Activated CD4-positive, CD25-positive, alpha-beta regulatory T cell treated with anti-CD3 and anti-CD28 coated beads, Interleukin-2, amount 50 U/mL, for 24 hours (primary cell): Measurements from ENCODE around the gene GOLGA8B.
"Not testable (repeated sequence)": the region's sequence is repeated elsewhere in the genome, so short reads cannot be mapped to it uniquely, and the experiment has no call there.

Experiments
- ATAC-seq, 2 donors: fragments of 150-1000 bp; cut with Tn5 transposase; one replicate each; pipeline ENCODE4 v1.10.0; 2021; ENCODE audit warnings: mild to moderate bottlenecking in 1 of 2, moderate library complexity in 1 of 2

The GOLGA8B gene

DNA sequence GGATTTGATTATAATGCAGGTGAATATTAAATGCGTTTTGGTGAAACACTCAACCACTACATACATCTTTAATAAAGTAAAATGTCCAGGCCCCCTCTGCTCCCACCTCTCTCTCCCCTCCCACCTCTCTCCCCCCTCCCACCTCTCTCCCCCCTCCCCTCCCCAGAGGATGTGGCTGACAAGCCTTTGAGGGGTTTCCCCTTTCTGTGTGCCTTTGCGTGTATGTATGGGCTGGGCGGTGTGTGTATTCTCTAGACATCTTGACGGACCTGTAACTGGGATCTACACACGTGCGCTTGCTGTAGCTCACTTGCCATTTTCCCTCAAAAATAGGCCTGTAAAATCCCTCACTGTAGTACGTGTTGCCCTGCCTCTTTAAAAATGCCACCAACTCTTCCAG, 28.3 kb downstream of the GOLGA8B start:
- peak in 1 of 2 donors; percentile 68 for ATAC-seq

GRCh38 chr15:34554716-34555115, 28.7 kb downstream of the GOLGA8B start:
- not testable (repeated sequence) for ATAC-seq

DNA sequence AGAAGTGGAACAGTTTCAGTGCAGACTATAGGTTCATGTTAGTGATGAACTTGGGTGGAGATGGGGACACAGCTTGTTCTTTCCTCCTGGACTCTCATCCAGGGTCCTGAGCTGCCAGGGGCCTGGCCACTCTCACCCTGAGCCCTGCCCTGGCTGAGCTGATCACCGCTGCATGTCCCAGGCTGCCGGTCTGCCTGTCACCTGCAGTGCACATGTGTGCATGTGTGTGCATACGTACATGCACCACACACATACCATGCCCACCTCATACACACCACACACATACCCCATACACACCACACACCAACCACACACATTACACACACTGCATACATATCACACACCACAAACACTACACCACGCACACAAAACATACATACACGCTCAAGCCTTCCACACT, 29.3 kb downstream of the GOLGA8B start:
- not testable (repeated sequence) for ATAC-seq

GRCh38 chr15:34550129-34550528, 33.3 kb downstream of the GOLGA8B start:
- ATAC-seq = peak; percentile 60 to 68

DNA sequence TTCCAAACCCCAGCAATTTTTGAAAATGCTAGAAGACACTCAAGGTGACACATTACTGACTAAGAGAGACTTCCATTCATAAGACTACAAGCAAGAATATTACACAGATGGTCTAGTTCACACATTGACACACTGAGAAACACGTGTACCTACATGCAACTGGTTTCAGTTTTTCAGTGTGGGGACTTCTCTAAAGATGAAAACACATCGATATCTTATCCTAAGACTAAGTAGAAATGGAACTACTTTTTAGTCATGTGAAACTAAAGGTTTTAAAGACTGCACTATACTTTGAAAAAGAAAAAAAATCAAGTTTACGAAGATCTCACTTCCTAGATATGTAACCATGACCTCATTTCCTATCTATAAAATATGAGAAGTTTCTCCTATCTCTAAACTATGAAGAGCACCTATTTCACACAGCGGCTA, 34.1 kb downstream of the GOLGA8B start:
- ATAC-seq = peak; percentile 84 to 88

- peak; percentile 84 to 86 for ATAC-seq
Observed at GRCh38 chr15:34543860-34544649, 39.4 kb downstream of the GOLGA8B start.

DNA sequence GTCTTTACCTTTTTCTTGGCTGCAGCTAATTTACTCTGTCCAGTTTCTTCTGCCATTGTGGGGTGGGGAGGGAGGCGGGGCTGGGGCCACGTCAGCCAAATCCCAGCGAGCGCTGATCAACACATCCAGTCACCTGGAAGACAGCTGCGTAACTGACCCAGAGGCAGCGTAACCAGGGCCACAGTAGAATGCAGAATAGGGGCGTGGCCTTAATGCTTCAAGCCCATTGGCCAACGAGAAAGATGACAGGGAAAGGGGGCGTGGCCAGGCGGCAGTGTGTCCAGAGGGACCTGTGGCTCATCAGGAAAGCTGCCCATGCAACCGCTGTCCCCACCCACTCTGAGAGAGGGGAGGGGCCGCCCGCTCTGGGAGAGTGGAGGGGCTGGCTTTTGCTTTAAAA, 47.6 kb downstream of the GOLGA8B start:
- not testable (repeated sequence) for ATAC-seq
